ENCODE measurements around the gene HDAC1. TPM values are rescaled to one million over a fixed set of nuclear protein-coding genes. Genes with fewer than 3 reads are reported as not detected.

Gene HDAC1
- total and polyA plus RNA-seq, 2 of the 8 experiments (the other 6 are each of a cell fraction or from before 2014, with no cell fraction given) = 111 to 125 TPM

- Histone ChIP-seq H4K5ac (ENCODE audit: insufficient read length, low read depth, low read length) (no peak overlapping the region), H2BK12ac (ENCODE audit: low read depth, low read length) (no peak overlapping the region), H3K9me3 (ENCODE audit: insufficient read depth in 2 of 2, low read depth in 1 of 2, low read length in 1 of 2) (no peaks in the 10 kb centered on the region), H3K4me2 (ENCODE audit: insufficient read depth in 1 of 2, low read depth in 2 of 2, low read length in 2 of 2) (no peak overlapping the region), H3K79me2 (ENCODE audit: control insufficient read depth in 1 of 2, insufficient read depth in 2 of 2, low read length in 2 of 2) (no peaks in the 10 kb centered on the region), H3K14ac (ENCODE audit: insufficient read length) (no peak overlapping the region), H3K56ac (replicated peaks; ENCODE audit: insufficient read length, low read depth, low read length) (no peak overlapping the region), H3K23me2 (ENCODE audit: low read depth, low read length) (no peaks in the 10 kb centered on the region), H2BK20ac (ENCODE audit: low read length) (no peak overlapping the region), H3K9ac (replicated peaks in 1 of 4; ENCODE audit: extremely low read depth in 1 of 4, low read depth in 3 of 4, low read length in 3 of 4) (no peak overlapping the region), H4K91ac (replicated peaks; ENCODE audit: insufficient read length, low read length) (no peak overlapping the region), H2BK5ac (ENCODE audit: low read depth, low read length) (no peak overlapping the region), H3K18ac (ENCODE audit: extremely low read depth, low read length) (no peak overlapping the region), H2BK120ac (replicated peaks; ENCODE audit: low read depth, low read length) (no peak overlapping the region), H2BK15ac (ENCODE audit: low read length) (no peak overlapping the region), H2AFZ (ENCODE audit: low read length) (no peak overlapping the region), H3K27ac (ENCODE audit: low read depth, low read length) (no peak overlapping the region), H3K4me3 (ENCODE audit: extremely low read depth in 1 of 4, insufficient read depth in 2 of 4, low read depth in 3 of 4, low read length in 4 of 4) (no peak overlapping the region), H3K36me3 (ENCODE audit: control insufficient read depth in 2 of 4, insufficient read depth in 4 of 4, low read length in 3 of 4) (no peaks in the 10 kb centered on the region), H4K8ac (ENCODE audit: extremely low read depth, insufficient read depth, low read length) (no peak overlapping the region), H3K27me3 (replicated peaks in 1 of 4; ENCODE audit: control insufficient read depth in 3 of 4, extremely low read depth in 1 of 4, insufficient read depth in 3 of 4, low read length in 3 of 4) (peaks cover 0 to 2% (median under 1%) of the 10 kb centered on the region in 4 experiments; a peak in 4 of 7 replicates), H4K20me1 (replicated peaks in 1 of 2; ENCODE audit: control insufficient read depth in 1 of 2, insufficient read depth in 2 of 2, low read length in 2 of 2) (no peaks in the 10 kb centered on the region), H3K4ac (replicated peaks; ENCODE audit: insufficient read length, low read depth, low read length) (no peak overlapping the region), H2AK5ac (ENCODE audit: low read depth, low read length) (no peak overlapping the region), H3K79me1 (ENCODE audit: low read depth, low read length) (no peaks in the 10 kb centered on the region), H3K23ac (ENCODE audit: insufficient read length) (no peak overlapping the region), H3K4me1 (replicated peaks in 1 of 4; ENCODE audit: control insufficient read depth in 3 of 4, insufficient read depth in 4 of 4, low read length in 3 of 4) (peaks cover 0 to 12% (median 8%) of the 10 kb centered on the region in 4 experiments; a peak in 6 of 7 replicates)
- WGBS, 2 experiments (ENCODE audit: extremely low coverage in 1 of 2, insufficient coverage in 1 of 2, insufficient read length in 1 of 2, insufficient replicate concordance in 2 of 2, low coverage in 1 of 2, low lambda C conversion rate in 2 of 2, missing lambda C conversion rate in 1 of 2) = 77% methylated on average over 5 of the region's 5 CpGs; no CpG with 5 or more reads in 1 of the 2 experiments
- FAIRE-seq (no peak), DNase-seq (ENCODE audit: low read depth in 1 of 2, low spot score in 2 of 2) (no peak)
- CTCF ChIA-PET (ENCODE audit: partially characterized antibody) = interaction anchor here (0.6 to 1.7 kb wide), 3 partner anchors 9 to 221 kb away, joined by 3 to 7 read pairs (median 6); no protein-coding TSS in a partner anchor
- POLR2A ChIA-PET (ENCODE audit: partially characterized antibody) = interaction anchor here (0.6 to 17.1 kb wide), 6 partner anchors 8 to 101 kb away, joined by 3 to 321 read pairs (median 5); partner anchors contain the start of genes FAM229A, MARCKSL1 and TSSK3
- no peak for TF ChIP-seq TEAD4 (IDR thresholded peaks at IDR 0.05; ENCODE audit: low read depth, low read length)
- no peak for TF ChIP-seq TBP (IDR thresholded peaks at IDR 0.05; ENCODE audit: low read depth, low read length)
- no peak for TF ChIP-seq EP300 (IDR thresholded peaks at IDR 0.05; ENCODE audit: borderline replicate concordance in 1 of 2, low read depth in 2 of 2, low read length in 2 of 2)
- TF ChIP-seq HDAC6 (IDR thresholded peaks at IDR 0.05; ENCODE audit: low read depth, low read length) = no peak
These were observed 50.1 kb downstream of the HDAC1 start for GRCh38 chr1:32341971-32342370.
